GM12891 (cell line): Measurements from ENCODE around the gene APLP2.

Experiments
- POLR2A ChIP-seq: IDR thresholded peaks from 2 replicates; pipeline ENCODE4 v1.6.1; 2011; ENCODE audit warnings: low read depth, low read length, control low read depth
- POLR2AphosphoS5 ChIP-seq: IDR thresholded peaks from 2 replicates; pipeline ENCODE4 v1.6.1; 2011; ENCODE audit warnings: low read depth, low read length, control low read depth

- TF ChIP-seq POLR2A = no peak
- no peak for TF ChIP-seq POLR2AphosphoS5
Observed at GRCh38 chr11:130150790-130151189, 81.1 kb downstream of the APLP2 start.
